ENCODE results near the gene RACGAP1. TPM values are rescaled to one million over a fixed set of nuclear protein-coding genes. Genes with fewer than 3 reads are reported as not detected.

The RACGAP1 gene
- total and polyA plus RNA-seq, 2 of the 4 experiments (the other 2 are of a cell fraction), result 37.9 to 110 TPM

DNA sequence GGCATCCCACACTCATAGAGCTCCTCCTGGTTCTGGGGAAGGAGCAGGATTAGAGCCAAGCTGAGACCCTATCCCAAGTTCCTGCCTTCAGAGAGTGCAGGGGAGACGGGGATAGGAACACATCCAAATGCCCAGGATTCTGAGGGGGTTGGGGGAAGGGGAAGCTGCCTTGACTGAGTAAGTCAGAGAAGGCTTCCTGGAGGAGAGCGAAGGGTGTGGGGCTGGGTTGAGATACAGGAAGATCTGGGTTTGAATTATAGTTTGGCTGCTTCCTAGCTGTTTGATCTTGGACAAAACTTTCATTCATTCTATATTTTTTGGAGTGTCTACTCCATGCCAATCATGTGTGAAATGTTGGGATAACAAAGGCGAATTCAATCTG is 82.8 kb downstream of the RACGAP1 start:
- Histone ChIP-seq H4K8ac (ENCODE audit: low read depth in 2 of 2, low read length in 2 of 2) (no peak overlapping the region), H4K91ac (ENCODE audit: insufficient read depth, low read depth, low read length) (no peak overlapping the region), H3K56ac (ENCODE audit: extremely low read depth, insufficient read depth, low read length) (no peak overlapping the region), H2AFZ (replicated peaks; ENCODE audit: low read length, poor library complexity) (no peak overlapping the region), H3K9ac (ENCODE audit: low read depth, low read length) (no peak overlapping the region), H2BK15ac (ENCODE audit: low read depth, low read length) (no peak overlapping the region), H3K9me3 (ENCODE audit: control insufficient read depth, insufficient read depth, low read length) (no peaks in the 10 kb centered on the region), H3K14ac (replicated peaks; ENCODE audit: low read depth, low read length) (no peak overlapping the region), H3K4me1 (ENCODE audit: control insufficient read depth, insufficient read depth, low read length) (no peaks in the 10 kb centered on the region; the same call in 1 of the 2 replicates), H3K4me3 (ENCODE audit: insufficient read depth, low read depth, low read length) (no peak overlapping the region), H3K36me3 (ENCODE audit: control insufficient read depth, insufficient read depth, low read length) (no peaks in the 10 kb centered on the region), H3K27ac (ENCODE audit: insufficient read depth, low read length) (no peak overlapping the region), H3K27me3 (ENCODE audit: control insufficient read depth, insufficient read depth, low read length) (no peaks in the 10 kb centered on the region), H4K20me1 (ENCODE audit: insufficient read depth, low read length) (no peaks in the 10 kb centered on the region), H2BK5ac (ENCODE audit: low read depth, low read length, poor library complexity, severe bottlenecking) (no peak overlapping the region), H3K4me2 (ENCODE audit: low read depth, low read length) (no peak overlapping the region), H2AK5ac (ENCODE audit: low read depth, low read length) (no peak overlapping the region), H3K9me1 (ENCODE audit: insufficient read depth, low read length) (0 out of 2 replicates have a peak, but pooled peaks cover 3% of the 10 kb centered on the region), H2BK20ac (ENCODE audit: low read depth, low read length) (no peak overlapping the region), H2BK120ac (ENCODE audit: low read depth, low read length) (no peak overlapping the region), H4K5ac (ENCODE audit: low read depth, low read length) (no peak overlapping the region), H2AK9ac (replicated peaks; ENCODE audit: low read depth, low read length, poor library complexity) (no peak overlapping the region), H3K4ac (ENCODE audit: low read depth, low read length) (no peak overlapping the region), H3K79me1 (ENCODE audit: low read depth in 1 of 2, low read length in 2 of 2) (no peaks in the 10 kb centered on the region), H3K23ac (ENCODE audit: low read depth, low read length) (no peak overlapping the region), H3K18ac (ENCODE audit: low read depth, low read length) (no peak overlapping the region)
- ATAC-seq (ENCODE audit: low read depth), result no peak
- in situ Hi-C loops (cut with MboI; ENCODE audit: low sequenced_read_pairs), result no loop called here
- dilution Hi-C loops (cut with HindIII; ENCODE audit: low sequenced_read_pairs, unreplicated experiment), result no loop called here
- BruUV-seq (replicated peaks), result no TSS peak
- intact Hi-C loops (cut with micrococcal nuclease), result no loop called here
- TF ChIP-seq ELK1 (IDR thresholded peaks at IDR 0.05; ENCODE audit: borderline replicate concordance, low read depth, low read length), result no peak
- TF ChIP-seq RFX5 (IDR thresholded peaks at IDR 0.05; ENCODE audit: low read depth, low read length), result no peak
- TF ChIP-seq FOS (IDR thresholded peaks at IDR 0.05; ENCODE audit: low read depth, low read length), result no peak
- no peak for TF ChIP-seq USF2 (IDR thresholded peaks at IDR 0.05; ENCODE audit: low read depth, low read length)
- WGBS, 2 experiments (ENCODE audit: extremely low coverage in 2 of 2, insufficient read length in 1 of 2), result 100% methylated on average over 1 of the region's 3 CpGs; no CpG with 5 or more reads in 1 of the 2 experiments
- POLR2A ChIA-PET (ENCODE audit: unreplicated experiment), result no interaction called here
- DNase-seq, result no peak
- CTCF ChIA-PET, result interaction anchor here (1.2 kb wide), 1 partner anchor 12 kb away, joined by 3 read pairs; no protein-coding TSS in a partner anchor

All from IMR-90 (cell line).